ENCODE data around the gene LMX1A.

The LMX1A gene

DNA sequence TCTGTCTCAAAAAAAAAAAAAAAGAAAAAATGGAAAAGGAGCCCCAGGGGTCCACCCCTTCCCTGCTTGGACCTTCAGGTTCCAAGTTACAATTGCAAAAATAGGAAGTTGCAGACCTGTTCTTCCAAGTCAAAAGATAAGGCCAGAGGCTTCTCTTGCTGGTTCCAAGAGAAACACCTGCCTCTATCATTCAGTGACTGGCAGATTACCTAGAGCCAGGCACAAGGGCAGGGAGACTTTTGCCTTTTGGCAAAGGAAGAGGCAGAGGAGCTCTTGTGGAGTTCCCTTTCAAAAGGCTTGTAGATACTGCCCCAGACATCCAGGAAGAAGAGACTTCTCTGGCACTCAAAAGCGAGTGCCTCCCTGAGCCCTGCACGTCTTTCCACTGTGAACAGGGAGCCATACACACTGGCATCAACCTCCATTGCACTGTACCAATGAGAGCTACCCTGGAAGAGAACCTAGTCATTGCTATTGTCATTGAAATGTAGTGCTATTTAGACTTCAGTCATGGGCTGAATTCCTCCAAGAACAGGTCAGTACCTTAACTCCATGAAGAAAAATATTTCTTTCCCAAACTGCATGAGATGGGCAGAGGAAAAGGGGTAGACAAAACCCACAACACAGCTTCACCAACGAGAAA, 91.2 kb downstream of the LMX1A start:
- DNase-seq (ENCODE audit: low read depth in 1 of 2, low spot score in 1 of 2) = no peak
- no peak for TF ChIP-seq JUND (IDR thresholded peaks at IDR 0.05; ENCODE audit: low read depth)
- in situ Hi-C loops (cut with HindIII; ENCODE audit: low pct_unique_long_range_greater_than_20kb, low sequenced_read_pairs) = no loop called here

DNA sequence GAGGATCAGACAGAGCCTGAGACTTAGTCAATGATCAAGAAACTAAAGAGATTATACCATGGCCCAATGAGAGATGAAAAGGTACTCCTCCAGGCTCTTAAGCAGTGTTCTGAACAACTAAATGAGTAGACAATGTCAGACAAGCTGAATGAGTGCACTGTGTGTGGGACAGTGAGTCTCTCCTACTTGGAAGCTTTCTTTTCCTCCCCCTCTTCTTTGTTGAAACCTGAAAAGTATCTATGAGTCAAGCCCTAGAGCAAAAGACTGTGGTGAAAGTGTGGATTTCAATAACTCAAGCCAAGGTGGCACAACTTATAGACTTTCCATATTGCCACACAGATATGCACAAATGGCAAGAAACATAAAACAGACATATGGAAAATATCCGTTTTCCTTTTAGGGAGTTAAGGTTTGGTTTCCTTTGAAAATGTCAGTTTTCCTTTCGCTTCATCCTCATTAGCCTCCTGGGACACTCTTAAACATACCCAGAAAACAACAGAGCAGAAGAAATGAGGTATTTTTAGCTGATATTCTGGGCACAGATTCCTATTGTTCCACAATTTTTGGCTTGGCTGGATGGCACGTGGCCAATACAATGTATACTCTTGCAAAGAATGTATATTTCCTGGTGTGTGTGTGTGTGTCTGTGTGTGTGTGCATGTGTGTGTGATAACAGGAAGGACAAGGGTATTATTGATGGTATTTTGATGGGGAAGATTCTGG, 96.6 kb downstream of the LMX1A start:
- DNase-seq (ENCODE audit: low read depth in 1 of 2, low spot score in 1 of 2) = no peak
- no peak for TF ChIP-seq JUND (IDR thresholded peaks at IDR 0.05; ENCODE audit: low read depth)
- in situ Hi-C loops (cut with HindIII; ENCODE audit: low pct_unique_long_range_greater_than_20kb, low sequenced_read_pairs) = no loop called here

DNA sequence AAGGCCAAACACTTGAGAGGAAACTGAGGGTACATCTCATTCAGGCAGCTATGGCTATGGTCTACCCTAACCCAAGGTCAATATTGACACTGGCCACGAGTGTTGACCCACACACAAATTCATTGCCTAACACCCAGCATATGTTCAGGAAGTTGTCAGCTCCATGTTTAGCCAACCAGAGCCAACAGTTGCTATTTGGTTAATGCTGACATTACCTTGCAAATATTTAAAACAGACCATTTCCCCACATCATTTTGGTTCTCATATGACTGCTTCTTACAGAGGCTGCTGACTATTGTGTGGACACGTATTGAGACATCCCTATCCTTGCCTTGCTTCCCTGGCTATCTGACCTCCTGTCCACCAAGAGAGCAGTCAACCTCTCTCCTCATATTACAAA, 97.3 kb downstream of the LMX1A start:
- in situ Hi-C loops (cut with HindIII; ENCODE audit: low pct_unique_long_range_greater_than_20kb, low sequenced_read_pairs) = no loop called here
- DNase-seq (ENCODE audit: low read depth in 1 of 2, low spot score in 1 of 2) = peak in 1 of 2 experiments; percentile 21
- TF ChIP-seq JUND (IDR thresholded peaks at IDR 0.05; ENCODE audit: low read depth) = no peak

DNA sequence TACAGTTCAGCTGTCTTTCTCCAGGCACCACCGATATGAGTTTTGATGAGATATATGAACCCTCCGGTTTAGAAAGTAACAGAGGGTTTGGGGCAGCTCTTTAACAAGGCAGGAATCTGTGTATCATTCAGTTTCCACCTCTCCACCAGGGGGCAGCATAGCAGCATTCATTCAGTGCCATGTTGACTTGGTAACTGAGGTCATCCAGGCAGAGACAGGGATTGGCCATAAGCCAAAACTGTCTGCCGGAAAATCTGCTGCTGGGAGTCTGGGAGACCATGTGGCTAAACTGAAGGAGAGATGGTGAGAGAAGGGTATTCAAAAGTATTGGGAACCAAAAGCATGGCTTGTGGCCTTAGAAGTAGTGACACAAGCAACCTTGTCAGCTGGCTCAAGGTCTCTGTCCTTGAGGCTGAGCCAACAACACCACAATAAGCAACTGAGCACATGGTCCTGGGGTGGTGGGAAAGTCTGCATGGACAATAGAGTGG, 98.5 kb downstream of the LMX1A start:
- in situ Hi-C loops (cut with HindIII; ENCODE audit: low pct_unique_long_range_greater_than_20kb, low sequenced_read_pairs) = no loop called here
- peak; percentile 55 to 83 for DNase-seq (ENCODE audit: low read depth in 1 of 2, low spot score in 1 of 2)
- no peak for TF ChIP-seq JUND (IDR thresholded peaks at IDR 0.05; ENCODE audit: low read depth)

DNA sequence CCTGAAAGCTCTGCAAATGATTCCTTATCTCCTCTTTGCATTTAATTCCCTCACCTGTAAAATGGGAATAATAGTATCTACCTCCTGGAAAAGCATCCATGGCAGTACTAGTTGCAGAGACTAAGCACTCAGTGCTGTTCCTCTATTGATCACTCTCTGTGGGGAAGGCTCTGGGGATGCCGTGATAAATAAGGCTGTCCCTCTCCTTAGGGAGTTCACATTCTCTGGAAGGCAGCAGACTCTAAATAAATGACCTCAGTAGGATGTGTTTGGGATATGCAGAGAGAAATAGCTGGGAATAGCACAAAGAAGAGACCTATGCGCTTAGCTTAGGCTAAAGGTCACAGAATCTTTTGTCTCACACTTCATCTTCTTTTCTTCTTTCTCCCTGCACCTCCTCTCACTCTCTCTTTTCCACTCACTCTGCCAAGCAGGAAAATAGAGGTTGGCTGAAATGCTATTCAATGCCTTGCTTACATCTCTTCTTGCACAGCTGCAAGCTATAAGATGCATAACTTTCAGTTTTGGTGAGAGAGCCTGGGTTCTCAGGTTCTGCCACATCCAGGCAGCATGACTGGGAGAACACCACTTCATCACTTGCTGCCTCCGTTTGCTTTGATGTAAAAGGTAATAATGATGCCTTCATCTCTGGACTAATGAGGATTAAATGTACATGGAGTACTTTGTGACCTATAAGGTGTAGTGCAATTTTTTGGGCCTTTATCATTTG, 101.5 kb downstream of the LMX1A start:
- DNase-seq (ENCODE audit: low read depth in 1 of 2, low spot score in 1 of 2) = no peak
- TF ChIP-seq JUND (IDR thresholded peaks at IDR 0.05; ENCODE audit: low read depth) = no peak
- in situ Hi-C loops (cut with HindIII; ENCODE audit: low pct_unique_long_range_greater_than_20kb, low sequenced_read_pairs) = no loop called here

DNA sequence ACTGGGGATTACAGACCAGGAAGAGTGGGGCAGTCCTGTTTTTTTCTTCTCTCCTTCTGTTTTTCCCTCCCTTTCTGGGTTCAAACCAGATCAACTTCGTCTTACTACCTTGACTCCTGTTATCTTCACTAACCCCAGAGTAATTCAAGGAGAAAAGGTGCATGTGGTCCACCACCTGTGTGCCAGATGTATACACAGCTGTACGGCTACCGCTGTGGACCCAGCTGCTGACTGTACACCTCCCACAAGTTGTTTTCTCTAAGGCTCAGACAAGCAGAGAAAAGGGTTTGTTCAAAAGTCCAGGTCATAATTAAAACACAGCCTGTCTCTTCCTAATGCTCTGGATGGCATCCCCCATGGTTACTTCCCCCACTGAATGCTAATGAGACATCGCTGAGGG, 102.1 kb downstream of the LMX1A start:
- no peak for TF ChIP-seq JUND (IDR thresholded peaks at IDR 0.05; ENCODE audit: low read depth)
- in situ Hi-C loops (cut with HindIII; ENCODE audit: low pct_unique_long_range_greater_than_20kb, low sequenced_read_pairs) = no loop called here
- no peak for DNase-seq (ENCODE audit: low read depth in 1 of 2, low spot score in 1 of 2)

DNA sequence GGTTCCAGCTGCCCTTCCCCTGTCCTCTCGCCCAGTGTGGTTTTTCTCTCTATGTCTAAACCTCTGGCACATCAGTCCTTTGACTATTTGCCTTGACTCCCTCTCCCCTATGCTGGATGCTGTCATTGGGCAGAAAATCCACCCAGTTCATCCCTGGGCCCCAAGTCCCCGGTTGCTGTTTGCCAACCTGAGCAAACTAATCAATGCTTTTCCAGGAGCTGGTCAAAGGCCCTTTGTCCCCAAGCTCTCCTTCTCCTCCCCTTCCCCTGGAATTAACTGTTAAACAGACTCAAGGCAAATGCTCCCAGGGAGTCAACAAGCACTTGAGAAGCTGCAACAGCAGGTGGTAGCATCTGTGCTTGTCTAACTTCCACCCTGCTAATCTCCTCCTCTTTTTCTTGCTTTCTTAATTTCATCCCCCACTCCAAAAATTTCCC, 102.7 kb downstream of the LMX1A start:
- TF ChIP-seq JUND (IDR thresholded peaks at IDR 0.05; ENCODE audit: low read depth) = no peak
- in situ Hi-C loops (cut with HindIII; ENCODE audit: low pct_unique_long_range_greater_than_20kb, low sequenced_read_pairs) = no loop called here
- no peak for DNase-seq (ENCODE audit: low read depth in 1 of 2, low spot score in 1 of 2)

DNA sequence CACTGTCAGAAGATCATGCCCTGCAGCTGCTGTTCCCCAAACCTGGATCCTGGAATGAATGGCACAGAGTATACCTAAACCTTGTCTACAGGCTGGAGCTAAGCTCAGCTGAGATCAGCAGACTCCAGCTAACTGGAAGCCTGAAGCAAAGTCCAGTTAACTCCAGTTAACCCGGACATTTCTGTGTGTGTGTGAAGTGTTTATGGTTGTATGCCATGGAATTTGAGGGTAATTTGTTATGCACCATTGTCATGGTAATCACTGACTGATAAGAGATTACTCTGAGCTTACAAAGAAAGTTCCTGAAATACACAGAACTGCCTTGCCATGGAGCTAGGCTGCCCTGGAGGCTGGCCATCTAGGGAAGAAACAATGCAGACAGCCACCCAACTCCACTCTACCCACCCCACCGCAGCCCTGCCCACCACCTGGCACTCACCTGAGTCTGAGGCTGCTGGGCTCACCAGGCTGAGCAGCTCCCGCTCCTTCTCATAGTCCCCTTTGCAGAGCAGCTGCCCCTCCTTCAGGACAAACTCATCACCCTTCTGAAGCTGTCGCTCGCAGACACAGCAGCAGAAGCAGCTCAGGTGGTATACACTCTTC, 107.4 kb downstream of the LMX1A start:
- no peak for DNase-seq (ENCODE audit: low read depth in 1 of 2, low spot score in 1 of 2)
- TF ChIP-seq JUND (IDR thresholded peaks at IDR 0.05; ENCODE audit: low read depth) = no peak
- in situ Hi-C loops (cut with HindIII; ENCODE audit: low pct_unique_long_range_greater_than_20kb, low sequenced_read_pairs) = no loop called here

DNA sequence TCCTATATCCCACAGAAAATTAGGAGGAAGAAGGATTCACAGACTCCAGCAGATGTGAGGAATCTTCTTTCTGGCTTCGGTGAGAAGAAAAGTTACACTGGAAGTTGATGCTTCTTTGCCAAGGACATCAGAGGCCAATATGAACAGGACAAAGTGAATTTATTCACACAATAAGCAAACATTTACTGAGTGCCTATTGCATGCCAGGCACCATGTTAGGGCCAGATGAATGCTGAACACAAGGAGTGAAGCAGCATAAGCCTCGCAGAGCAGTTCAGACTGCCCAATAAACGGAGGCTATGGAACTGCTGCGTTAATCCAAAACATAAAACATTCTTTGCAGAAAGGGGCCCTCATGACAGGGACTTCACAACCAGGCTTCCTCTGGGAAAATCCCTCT, 114.6 kb downstream of the LMX1A start:
- in situ Hi-C loops (cut with HindIII; ENCODE audit: low pct_unique_long_range_greater_than_20kb, low sequenced_read_pairs) = no loop called here
- TF ChIP-seq JUND (IDR thresholded peaks at IDR 0.05; ENCODE audit: low read depth) = no peak

DNA sequence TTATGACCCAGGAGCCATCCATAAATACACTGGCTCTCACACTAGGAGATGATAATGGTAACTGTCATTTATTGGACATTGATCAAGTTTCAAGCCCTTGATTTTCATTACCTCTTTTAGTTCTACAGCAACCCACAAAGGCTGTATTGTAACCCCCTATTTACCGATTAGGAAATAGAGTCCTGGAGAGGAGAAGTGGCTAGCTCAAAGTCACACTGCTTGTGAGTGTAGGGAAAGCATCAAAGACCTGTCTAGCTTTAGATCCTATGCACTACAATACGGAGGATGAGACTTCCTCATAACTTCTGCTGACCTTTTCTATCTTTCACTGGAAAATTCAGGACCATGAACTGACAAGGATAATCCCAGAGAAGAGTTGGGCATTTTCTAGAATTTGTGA, 115.2 kb downstream of the LMX1A start:
- TF ChIP-seq JUND (IDR thresholded peaks at IDR 0.05; ENCODE audit: low read depth) = no peak
- in situ Hi-C loops (cut with HindIII; ENCODE audit: low pct_unique_long_range_greater_than_20kb, low sequenced_read_pairs) = no loop called here
- DNase-seq (ENCODE audit: low read depth in 1 of 2, low spot score in 1 of 2) = no peak

More for the DNA sequence above, 114.6 kb downstream of the LMX1A start:
- DNase-seq (ENCODE audit: low read depth in 1 of 2, low spot score in 1 of 2) = no peak

DNA sequence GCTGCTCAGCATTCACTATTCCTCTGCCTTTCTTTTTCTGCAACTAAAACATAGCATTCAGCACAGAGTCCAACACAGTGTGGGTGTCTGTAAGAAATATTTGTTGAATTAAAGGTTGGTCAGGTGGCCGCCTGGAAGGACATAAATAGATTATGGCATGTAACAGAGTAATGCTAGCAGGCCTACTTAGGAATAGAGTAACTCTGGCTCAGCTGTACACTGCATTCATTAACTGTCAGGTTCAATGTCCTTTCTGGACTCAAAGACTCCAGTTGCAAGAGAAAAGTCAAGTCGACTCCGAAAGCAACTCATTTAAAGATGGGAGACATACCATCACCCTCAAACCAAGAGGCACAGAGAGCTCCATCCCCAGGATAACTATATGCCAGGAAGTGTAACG, 116.0 kb downstream of the LMX1A start:
- in situ Hi-C loops (cut with HindIII; ENCODE audit: low pct_unique_long_range_greater_than_20kb, low sequenced_read_pairs) = no loop called here
- no peak for TF ChIP-seq JUND (IDR thresholded peaks at IDR 0.05; ENCODE audit: low read depth)
- no peak for DNase-seq (ENCODE audit: low read depth in 1 of 2, low spot score in 1 of 2)

DNA sequence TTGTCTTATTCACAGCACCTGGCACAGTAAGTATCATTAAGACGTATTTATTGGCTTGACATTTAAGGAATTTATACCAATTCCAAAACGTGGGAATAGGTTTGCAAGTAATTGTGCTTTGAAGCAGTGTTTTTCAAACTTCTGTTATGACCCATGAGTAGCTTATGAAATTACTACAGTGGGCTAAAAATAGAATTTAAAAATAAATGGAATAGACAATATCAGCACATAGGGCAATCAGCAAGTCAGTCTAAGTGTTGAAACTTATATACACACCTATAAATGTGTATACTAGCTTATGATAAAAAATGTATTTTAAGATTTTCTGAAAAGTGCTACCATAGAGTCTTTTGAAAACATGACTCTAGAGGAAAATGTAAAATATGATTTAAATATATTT, 116.6 kb downstream of the LMX1A start:
- no peak for TF ChIP-seq JUND (IDR thresholded peaks at IDR 0.05; ENCODE audit: low read depth)
- in situ Hi-C loops (cut with HindIII; ENCODE audit: low pct_unique_long_range_greater_than_20kb, low sequenced_read_pairs) = no loop called here
- DNase-seq (ENCODE audit: low read depth in 1 of 2, low spot score in 1 of 2) = no peak
